Esophagus squamous epithelium (tissue), 5 donors: Measurements from ENCODE around the gene CNKSR3. TPM values are rescaled to one million over a fixed set of nuclear protein-coding genes. Genes with fewer than 3 reads are reported as not detected.

Experiments
- DNase-seq: peaks from one replicate; lab custom pipeline; 2025; lab: John Stamatoyannopoulos, UW
- H3K27ac ChIP-seq, 4 donors: fragments of 200-600 bp; sonication (generic); one replicate each; pipeline ENCODE4 v1.5.1; 2016 to 2019; ENCODE audit warnings: mild to moderate bottlenecking in 1 of 4
- H3K27me3 ChIP-seq, 4 donors: fragments of 200-600 bp; sonication (generic); 1 replicate in 3 of 4; 2 replicates in 1 of 4; pipeline versions ENCODE4 v1.5.1 to v1.6.0; 2017 to 2021; ENCODE audit warnings: antibody characterized with exemption in 1 of 4
- H3K36me3 ChIP-seq, 3 donors: fragments of 200-600 bp; sonication (generic); one replicate each; pipeline ENCODE4 v1.5.1; 2016 to 2019
- H3K4me1 ChIP-seq, 3 donors: fragments of 200-600 bp; sonication (generic); one replicate each; pipeline ENCODE4 v1.5.1; 2017 to 2019
- H3K4me3 ChIP-seq, 4 donors: fragments of 200-600 bp; sonication (generic); 1 replicate in 3 of 4; 2 replicates in 1 of 4; pipeline ENCODE4 v1.5.1; 2016 to 2019; ENCODE audit warnings: mild to moderate bottlenecking in 2 of 4, moderate library complexity in 1 of 4
- H3K9me3 ChIP-seq, 3 donors: fragments of 200-600 bp; sonication (generic); one replicate each; pipeline ENCODE4 v1.5.1; 2016 to 2019
- CTCF ChIP-seq, 6 experiments: fragments of 450-650 bp in 4 of 6; fragments of 200-600 bp in 2 of 6; sonication (generic) in 2 of 6; IDR thresholded peaks; one replicate each; pipeline ENCODE4 v1.5.1; 2016 to 2019; ENCODE audit warnings: antibody characterized with exemption in 6 of 6, mild to moderate bottlenecking in 4 of 6, moderate library complexity in 4 of 6
- POLR2A ChIP-seq, 4 donors: fragments of 450-650 bp; IDR thresholded peaks; one replicate each; pipeline ENCODE4 v1.6.1; 2017; ENCODE audit warnings: antibody characterized with exemption in 4 of 4, mild to moderate bottlenecking in 4 of 4, moderate library complexity in 3 of 4
- WGBS, 2 donors: methylation state at CpG; one replicate each; pipeline ENCODE4 v1.1.5; 2018; 5-methylcytosine and 5-hydroxymethylcytosine counted together
- intact Hi-C: fragments of 100-400 bp; cut with DNase I; formaldehyde crosslinking; loops from one replicate; pipeline ENCODE4 v1.15.0; 2022
- total RNA-seq, 4 donors: library from RNA; depleted of rRNA; stranded (reverse); fragments of >200 nt; gene quantifications; one replicate each; pipeline ENCODE4 v1.1.0, GENCODE V29; 2016
- donor health status: DM: yes; HTN: yes; CAD: no.

The CNKSR3 gene
- total RNA-seq, 4 donors from 2014 or later, result 10.2 to 18.8 (median 13.8) TPM

- TF ChIP-seq POLR2A (IDR thresholded peaks at IDR 0.05), result no peak
- no peak for TF ChIP-seq CTCF (IDR thresholded peaks at IDR 0.05)
- Histone ChIP-seq H3K4me1 (peaks cover 0 to 52% (median 21%) of the 10 kb centered on the region in 3 donors), H3K4me3 (no peak overlapping the region), H3K36me3 (no peaks in the 10 kb centered on the region), H3K27ac (peak overlapping the region in 1 of 4 donors; percentile 73), H3K27me3 (no peaks in the 10 kb centered on the region), H3K9me3 (no peaks in the 10 kb centered on the region)
- DNase-seq, result no peak
- 86 to 89% methylated on average over 6 of the region's 6 CpGs for WGBS, 2 donors
- intact Hi-C loops, result no loop called here
Observed at GRCh38 chr6:154459513-154459912, 51.0 kb downstream of the CNKSR3 start.

- no peaks in the 10 kb centered on the region for H3K27me3 ChIP-seq
- intact Hi-C loops, result no loop called here
- no peak overlapping the region for H3K4me3 ChIP-seq
- no peaks in the 10 kb centered on the region for H3K9me3 ChIP-seq
- no peaks in the 10 kb centered on the region for H3K36me3 ChIP-seq
- 60 to 66% methylated on average over 8 of the region's 8 CpGs for WGBS, 2 donors
- TF ChIP-seq CTCF (IDR thresholded peaks at IDR 0.05) (no peak), POLR2A (IDR thresholded peaks at IDR 0.05) (no peak)
- DNase-seq, result no peak
- peak overlapping the region; percentile 18 to 73 (median 58) for H3K27ac ChIP-seq
- peaks cover 0 to 45% (median 15%) of the 10 kb centered on the region in 3 donors for H3K4me1 ChIP-seq
Observed at GRCh38 chr6:154458565-154459470, 51.7 kb downstream of the CNKSR3 start.

- TF ChIP-seq CTCF (IDR thresholded peaks at IDR 0.05), result peak in 3 of 6 experiments; percentile 20 to 31 (median 23)
- TF ChIP-seq POLR2A (IDR thresholded peaks at IDR 0.05), result no peak
- no peaks in the 10 kb centered on the region for H3K27me3 ChIP-seq
- H3K9me3 ChIP-seq, result no peaks in the 10 kb centered on the region
- H3K4me3 ChIP-seq, result no peak overlapping the region
- H3K27ac ChIP-seq, result peak overlapping the region; percentile 18 to 73 (median 58)
- intact Hi-C loops, result no loop called here
- 32 to 46% methylated on average over 5 of the region's 5 CpGs for WGBS, 2 donors
- DNase-seq, result no peak
- H3K4me1 ChIP-seq, result peaks cover 0 to 41% (median 15%) of the 10 kb centered on the region in 3 donors
- H3K36me3 ChIP-seq, result no peaks in the 10 kb centered on the region
Observed at GRCh38 chr6:154457881-154458284, 52.6 kb downstream of the CNKSR3 start.

- Histone ChIP-seq H3K4me3 (no peak overlapping the region), H3K27ac (peak overlapping the region; percentile 18 to 73 (median 58)), H3K4me1 (peaks cover 0 to 41% (median 15%) of the 10 kb centered on the region in 3 donors), H3K36me3 (no peaks in the 10 kb centered on the region), H3K9me3 (no peaks in the 10 kb centered on the region), H3K27me3 (no peaks in the 10 kb centered on the region)
- no peak for DNase-seq
- intact Hi-C loops, result no loop called here
- TF ChIP-seq POLR2A (IDR thresholded peaks at IDR 0.05) (no peak), CTCF (IDR thresholded peaks at IDR 0.05) (no peak)
- WGBS, 2 donors, result 41 to 61% methylated on average over 13 of the region's 13 CpGs
Observed at GRCh38 chr6:154457046-154457713, 53.3 kb downstream of the CNKSR3 start.

- intact Hi-C loops, result no loop called here
- no peaks in the 10 kb centered on the region for H3K9me3 ChIP-seq
- H3K4me1 ChIP-seq, result peaks cover 0 to 23% (median 15%) of the 10 kb centered on the region in 3 donors
- peak overlapping the region in 2 of 4 donors; percentile 20 to 38 for H3K27ac ChIP-seq
- no peak overlapping the region for H3K4me3 ChIP-seq
- peaks cover 0 to 19% (median 0%) of the 10 kb centered on the region in 3 donors for H3K36me3 ChIP-seq
- no peak for DNase-seq
- WGBS, 2 donors, result 61 to 68% methylated on average over 2 of the region's 2 CpGs
- no peaks in the 10 kb centered on the region for H3K27me3 ChIP-seq
- TF ChIP-seq POLR2A (IDR thresholded peaks at IDR 0.05), result no peak
- TF ChIP-seq CTCF (IDR thresholded peaks at IDR 0.05), result no peak
Observed at GRCh38 chr6:154453329-154453728, 57.2 kb downstream of the CNKSR3 start.
